ENCODE measurements around the gene EVI5. TPM values are rescaled to one million over a fixed set of nuclear protein-coding genes. Genes with fewer than 3 reads are reported as not detected.
"Not testable (repeated sequence)": the region's sequence is repeated elsewhere in the genome, so short reads cannot be mapped to it uniquely, and the experiment has no call there.

The EVI5 gene
- total RNA-seq, 1 donor from 2014 or later: 30.3 TPM

DNA sequence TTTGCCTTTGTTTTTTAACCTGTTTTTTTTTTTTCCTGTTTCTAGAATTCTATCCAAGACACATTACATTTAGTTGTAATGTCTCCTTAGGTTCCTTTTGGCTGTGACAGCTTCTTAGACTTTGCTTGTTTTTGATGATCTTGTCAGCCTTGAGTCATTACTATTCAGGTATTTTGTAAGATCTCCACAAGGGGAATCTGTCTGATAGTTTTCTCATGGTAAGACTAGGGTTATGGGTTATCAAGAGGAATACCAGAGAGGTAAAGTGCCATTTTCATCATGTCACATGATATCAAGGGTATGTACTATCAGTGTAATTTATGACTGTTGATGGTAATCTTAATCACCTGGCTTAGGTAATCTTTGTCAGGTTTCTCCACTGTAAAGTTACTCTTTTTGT, 199.1 kb downstream of the EVI5 start:
- Mint-ChIP-seq H3K36me3 (ENCODE audit: insufficient read depth) (peaks cover 23% of the 10 kb centered on the region), H3K27ac (no peak overlapping the region), H3K27me3 (no peaks in the 10 kb centered on the region), H3K4me3 (ENCODE audit: low read depth) (no peak overlapping the region), H3K4me1 (ENCODE audit: low read depth) (peaks cover 5% of the 10 kb centered on the region), H3K9me3 (ENCODE audit: low read depth) (peaks cover 21% of the 10 kb centered on the region)
- no peak for DNase-seq (ENCODE audit: low spot score, unreplicated experiment)
- TF ChIP-seq, protein P1, sequence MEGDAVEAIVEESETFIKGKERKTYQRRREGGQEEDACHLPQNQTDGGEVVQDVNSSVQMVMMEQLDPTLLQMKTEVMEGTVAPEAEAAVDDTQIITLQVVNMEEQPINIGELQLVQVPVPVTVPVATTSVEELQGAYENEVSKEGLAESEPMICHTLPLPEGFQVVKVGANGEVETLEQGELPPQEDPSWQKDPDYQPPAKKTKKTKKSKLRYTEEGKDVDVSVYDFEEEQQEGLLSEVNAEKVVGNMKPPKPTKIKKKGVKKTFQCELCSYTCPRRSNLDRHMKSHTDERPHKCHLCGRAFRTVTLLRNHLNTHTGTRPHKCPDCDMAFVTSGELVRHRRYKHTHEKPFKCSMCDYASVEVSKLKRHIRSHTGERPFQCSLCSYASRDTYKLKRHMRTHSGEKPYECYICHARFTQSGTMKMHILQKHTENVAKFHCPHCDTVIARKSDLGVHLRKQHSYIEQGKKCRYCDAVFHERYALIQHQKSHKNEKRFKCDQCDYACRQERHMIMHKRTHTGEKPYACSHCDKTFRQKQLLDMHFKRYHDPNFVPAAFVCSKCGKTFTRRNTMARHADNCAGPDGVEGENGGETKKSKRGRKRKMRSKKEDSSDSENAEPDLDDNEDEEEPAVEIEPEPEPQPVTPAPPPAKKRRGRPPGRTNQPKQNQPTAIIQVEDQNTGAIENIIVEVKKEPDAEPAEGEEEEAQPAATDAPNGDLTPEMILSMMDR (IDR thresholded peaks at IDR 0.05; ENCODE audit: unreplicated experiment): no peak

DNA sequence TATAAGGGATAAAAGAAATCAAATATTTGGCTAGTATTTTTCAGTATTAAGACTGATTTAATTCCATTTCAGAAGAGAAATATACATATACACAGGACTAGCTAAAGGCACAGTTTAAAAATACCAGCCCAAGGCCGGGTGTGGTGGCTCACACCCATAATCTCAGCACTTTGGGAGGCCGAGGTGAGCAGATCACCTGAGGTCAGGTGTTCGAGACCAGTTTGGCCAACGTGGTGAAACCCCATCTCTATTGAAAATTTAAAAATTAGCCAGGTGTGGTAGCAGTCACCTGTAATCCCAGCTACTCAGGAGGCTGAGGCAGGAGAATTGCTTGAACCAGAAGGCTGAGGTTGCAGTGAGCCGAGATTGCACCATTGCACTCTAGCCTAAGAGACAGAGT, 200.1 kb downstream of the EVI5 start:
- not testable (repeated sequence) for H3K4me3 Mint-ChIP-seq (ENCODE audit: low read depth); H3K27ac Mint-ChIP-seq; DNase-seq (ENCODE audit: low spot score, unreplicated experiment); H3K4me1 Mint-ChIP-seq (ENCODE audit: low read depth); H3K27me3 Mint-ChIP-seq
- Mint-ChIP-seq H3K9me3 (ENCODE audit: low read depth) (peaks cover 12% of the 10 kb centered on the region), H3K36me3 (ENCODE audit: insufficient read depth) (peaks cover 14% of the 10 kb centered on the region)

DNA sequence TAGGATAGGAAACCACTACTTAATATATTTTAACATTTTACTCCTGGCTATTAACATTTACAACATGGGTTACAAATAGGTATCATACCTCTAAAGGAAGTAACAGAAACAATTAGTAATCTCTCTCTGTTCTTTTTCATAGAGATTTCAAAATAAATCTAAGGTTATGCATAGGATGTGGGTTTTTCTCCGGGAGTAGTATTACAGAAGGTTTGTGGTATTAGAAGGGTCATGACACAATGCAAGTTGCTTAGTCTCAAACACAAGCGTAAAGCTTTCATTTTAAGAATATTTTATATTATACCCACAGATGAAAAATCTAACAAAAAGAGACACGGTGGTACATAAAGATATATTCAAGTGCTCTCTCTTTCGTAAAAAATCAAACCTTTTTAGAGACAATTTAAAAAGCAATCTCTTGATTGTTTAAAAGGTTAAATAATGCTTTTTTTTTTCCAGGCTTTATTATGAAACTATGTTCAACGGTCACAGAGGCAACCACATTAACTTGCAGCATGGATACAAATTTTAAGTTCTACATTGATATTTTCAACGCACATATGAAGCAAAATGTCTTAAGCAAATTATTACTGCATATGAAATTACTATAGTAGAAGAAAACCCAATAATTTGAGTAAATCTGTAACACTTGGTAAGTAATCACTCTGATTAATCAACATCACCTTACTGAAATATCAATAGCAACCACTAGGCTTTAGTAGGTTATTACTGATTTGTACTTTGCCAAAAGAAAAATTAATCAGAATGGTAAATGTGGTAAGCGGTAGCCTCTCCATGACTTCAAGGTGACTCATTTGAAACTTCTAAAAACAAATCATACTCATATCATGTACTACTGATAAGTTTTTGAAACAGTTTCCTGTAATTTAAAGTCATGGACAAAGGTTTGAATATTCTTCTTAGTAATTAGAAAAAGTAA, 200.8 kb downstream of the EVI5 start:
- Mint-ChIP-seq H3K27ac (no peak overlapping the region), H3K4me3 (ENCODE audit: low read depth) (no peak overlapping the region), H3K36me3 (ENCODE audit: insufficient read depth) (peaks cover 10% of the 10 kb centered on the region), H3K27me3 (no peaks in the 10 kb centered on the region), H3K4me1 (ENCODE audit: low read depth) (peaks cover 5% of the 10 kb centered on the region), H3K9me3 (ENCODE audit: low read depth) (peaks cover 11% of the 10 kb centered on the region)
- TF ChIP-seq, protein P1 (IDR thresholded peaks at IDR 0.05; ENCODE audit: unreplicated experiment): no peak
- no peak for DNase-seq (ENCODE audit: low spot score, unreplicated experiment)

DNA sequence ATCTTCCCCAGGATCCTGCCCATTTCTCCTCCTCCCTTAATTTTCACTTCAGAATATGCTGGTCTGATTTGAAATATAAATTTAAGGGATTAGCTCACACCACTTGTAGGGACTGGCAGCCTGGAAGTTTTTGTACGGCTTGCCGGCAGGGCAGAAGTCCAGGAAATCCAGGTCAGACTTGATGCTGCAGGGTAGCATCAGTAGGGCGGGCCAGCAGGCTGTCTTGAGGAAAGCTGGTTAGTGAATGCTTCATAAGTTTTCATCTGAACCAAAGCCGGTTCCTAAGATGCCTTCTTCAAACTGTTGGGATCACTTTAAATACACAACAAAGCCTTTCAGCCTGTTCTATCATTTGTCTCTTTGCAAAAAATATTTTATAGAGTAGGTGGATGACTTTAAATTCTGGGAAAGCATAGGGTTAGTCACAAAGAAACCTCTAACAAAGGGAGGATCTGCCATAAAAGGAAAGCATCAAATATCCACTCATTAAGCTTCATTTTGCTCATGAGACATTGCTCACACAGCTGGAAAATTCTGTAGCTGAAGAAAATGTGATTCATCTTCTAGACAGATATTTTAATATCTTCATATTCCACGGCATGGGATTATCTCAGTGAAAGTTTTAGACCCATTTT, 207.5 kb downstream of the EVI5 start:
- no peaks in the 10 kb centered on the region for H3K36me3 Mint-ChIP-seq (ENCODE audit: insufficient read depth)
- H3K4me1 Mint-ChIP-seq (ENCODE audit: low read depth): no peaks in the 10 kb centered on the region
- DNase-seq (ENCODE audit: low spot score, unreplicated experiment): no peak
- TF ChIP-seq, protein P1 (IDR thresholded peaks at IDR 0.05; ENCODE audit: unreplicated experiment): no peak
- no peak overlapping the region for H3K4me3 Mint-ChIP-seq (ENCODE audit: low read depth)
- no peaks in the 10 kb centered on the region for H3K27me3 Mint-ChIP-seq
- H3K9me3 Mint-ChIP-seq (ENCODE audit: low read depth): no peaks in the 10 kb centered on the region
- no peak overlapping the region for H3K27ac Mint-ChIP-seq

DNA sequence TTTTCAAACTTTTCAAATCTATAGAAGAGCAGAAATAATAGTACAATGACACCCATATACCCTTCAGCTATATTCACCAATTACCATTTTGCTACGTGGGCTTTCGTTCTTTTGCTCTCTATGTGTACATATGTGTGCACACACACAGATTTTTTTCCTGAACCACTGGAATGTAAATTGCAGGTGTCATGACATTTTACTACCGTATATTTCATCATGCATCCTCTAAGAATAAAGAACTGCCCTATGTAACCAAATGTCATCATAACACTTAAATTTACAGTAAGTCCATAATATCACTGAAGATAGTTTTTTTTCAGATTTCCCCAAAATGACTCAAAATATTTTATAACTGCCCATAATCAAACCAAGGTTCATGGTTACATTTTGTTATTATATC, 209.8 kb downstream of the EVI5 start:
- no peak for DNase-seq (ENCODE audit: low spot score, unreplicated experiment)
- H3K4me1 Mint-ChIP-seq (ENCODE audit: low read depth): peaks cover 2% of the 10 kb centered on the region
- no peaks in the 10 kb centered on the region for H3K9me3 Mint-ChIP-seq (ENCODE audit: low read depth)

More for the DNA sequence above, 209.8 kb downstream of the EVI5 start:
- no peaks in the 10 kb centered on the region for H3K27me3 Mint-ChIP-seq
- TF ChIP-seq, protein P1 (IDR thresholded peaks at IDR 0.05; ENCODE audit: unreplicated experiment): no peak
- no peaks in the 10 kb centered on the region for H3K36me3 Mint-ChIP-seq (ENCODE audit: insufficient read depth)
- H3K4me3 Mint-ChIP-seq (ENCODE audit: low read depth): no peak overlapping the region
- no peak overlapping the region for H3K27ac Mint-ChIP-seq
